Stimulated activated CD4-positive, alpha-beta T cell treated with anti-CD3 and anti-CD28 coated beads, Interleukin-12 subunit alpha, Interleukin-12 subunit beta, amount 100 ng/mL, for 4 hours (primary cell): ENCODE data around the gene ZNF844.
"Not testable (repeated sequence)": the region's sequence is repeated elsewhere in the genome, so short reads cannot be mapped to it uniquely, and the experiment has no call there.

Experiments
- DNase-seq: peaks from one replicate; pipeline ENCODE4 v3.0.0-alpha.2; 2020

Gene ZNF844

DNA sequence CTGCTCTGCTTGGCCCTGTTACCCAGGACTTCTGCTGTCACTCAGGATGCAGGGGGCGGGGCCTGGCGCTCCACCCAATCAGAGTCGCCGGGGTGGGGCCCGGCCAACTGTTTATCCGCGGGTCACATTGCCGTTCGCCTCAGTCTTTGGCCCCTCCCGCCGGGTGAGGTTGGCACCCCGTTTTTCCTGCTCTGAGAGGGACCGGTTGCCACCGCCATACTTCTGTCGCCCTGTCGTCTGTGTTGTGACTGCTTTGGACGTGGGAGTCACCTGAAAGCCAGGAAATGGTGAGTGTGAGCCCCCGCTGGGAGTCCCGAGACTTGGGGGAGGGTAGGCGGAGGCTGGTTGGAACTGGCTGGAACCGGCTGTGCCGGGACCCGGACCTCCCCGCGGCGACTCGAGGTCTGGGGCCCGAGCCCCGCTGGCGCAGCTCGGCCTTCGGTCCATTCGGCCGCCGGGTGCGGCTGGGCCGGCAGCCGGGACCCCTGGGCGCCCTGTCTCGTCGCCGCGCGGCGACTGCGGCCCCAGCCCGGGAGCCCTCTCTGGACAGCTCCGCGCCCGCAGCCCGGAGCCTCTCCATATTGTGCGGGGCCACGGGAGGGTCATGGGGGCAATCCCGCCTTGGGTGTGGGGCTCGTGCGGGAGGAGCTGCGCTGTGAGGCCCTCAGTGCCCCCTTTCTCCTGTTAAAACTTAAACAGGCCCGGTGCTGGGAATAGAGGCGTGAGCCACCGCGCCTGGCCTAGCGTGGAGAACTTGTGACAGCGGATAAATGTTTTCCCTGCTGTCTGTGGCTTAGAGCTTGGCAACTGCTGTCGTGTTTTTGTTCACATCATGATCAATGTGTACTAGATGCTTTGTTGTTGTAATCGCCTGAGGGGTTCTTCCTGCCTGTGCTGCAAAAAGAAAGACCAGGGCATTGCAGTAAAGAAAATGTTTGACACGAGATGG is at the start of gene ZNF844:
Gene ZNF844 (plus strand): TSS at position 142 of the 949 bp plus-strand sequence. CDS start 143 bp downstream, at position 285.
- DNase-seq, result peak; percentile 70

DNA sequence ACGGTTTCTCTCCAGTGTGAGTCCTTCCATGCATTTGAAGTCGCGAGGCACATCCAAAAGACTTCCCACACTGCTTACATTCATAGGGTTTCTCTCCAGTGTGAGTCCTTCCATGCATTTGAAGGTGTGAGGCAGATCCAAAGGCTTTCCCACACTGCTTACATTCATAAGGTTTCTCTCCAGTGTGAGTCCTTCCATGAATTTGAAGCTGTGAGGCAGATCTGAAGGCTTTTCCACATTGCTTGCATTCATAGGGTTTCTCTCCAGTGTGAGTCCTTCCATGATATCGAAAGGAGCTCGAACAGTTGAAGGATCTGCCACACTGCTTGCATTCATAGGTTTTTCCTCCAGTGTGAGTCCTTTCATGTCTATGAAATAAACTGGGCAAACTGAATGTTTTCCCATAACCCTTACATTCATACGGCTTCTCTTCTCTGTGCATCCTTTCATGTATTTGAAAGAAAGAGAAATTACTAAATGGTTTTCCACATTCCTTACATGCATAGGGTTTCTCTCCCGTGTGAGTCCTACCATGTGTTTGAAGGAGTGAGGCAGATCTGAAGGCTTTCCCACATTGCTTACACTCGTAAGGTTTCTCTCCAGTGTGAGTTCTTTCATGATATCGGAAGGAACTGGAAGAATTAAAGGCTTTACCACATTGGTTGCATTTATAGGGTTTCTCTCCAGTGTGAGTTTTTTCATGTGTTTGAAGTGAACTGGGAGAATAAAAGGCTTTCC is 49.3 kb upstream of the ZNF844 start:
- no peak for DNase-seq

DNA sequence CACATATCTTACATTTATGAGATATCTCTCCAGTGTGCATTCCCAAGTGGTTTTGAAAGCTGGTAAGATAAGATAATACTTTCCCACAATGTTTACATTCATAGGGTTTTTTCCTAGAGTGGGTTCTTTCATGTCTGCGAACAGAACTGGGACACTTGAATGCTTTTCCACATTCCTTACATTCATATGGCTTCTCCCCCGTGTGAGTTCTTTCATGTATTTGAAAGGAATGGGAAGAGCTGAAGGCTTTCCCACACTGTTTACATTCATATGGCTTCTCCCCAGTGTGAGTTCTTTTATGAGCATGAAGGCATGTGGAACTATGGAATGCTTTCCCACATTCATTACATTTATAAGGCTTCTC is 48.8 kb upstream of the ZNF844 start:
- no peak for DNase-seq

DNA sequence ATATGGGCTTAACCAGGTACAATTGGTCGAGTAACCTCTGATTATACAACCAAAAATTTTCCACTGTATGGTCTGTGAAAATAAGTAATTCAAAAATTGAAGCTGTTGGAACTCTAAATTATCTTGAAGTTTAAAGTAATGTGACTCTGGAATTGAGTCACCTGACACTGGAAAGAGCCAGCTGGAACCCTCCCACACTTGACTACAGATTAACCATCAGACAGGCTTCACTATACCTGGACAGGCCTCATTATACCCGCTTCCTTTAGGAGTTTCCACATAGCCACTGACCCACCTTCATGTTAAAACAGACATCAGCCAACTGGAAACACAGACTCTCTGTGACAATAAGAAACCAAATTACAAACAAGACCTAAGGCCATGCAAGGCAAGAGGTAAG is 30.3 kb upstream of the ZNF844 start:
- no peak for DNase-seq

DNA sequence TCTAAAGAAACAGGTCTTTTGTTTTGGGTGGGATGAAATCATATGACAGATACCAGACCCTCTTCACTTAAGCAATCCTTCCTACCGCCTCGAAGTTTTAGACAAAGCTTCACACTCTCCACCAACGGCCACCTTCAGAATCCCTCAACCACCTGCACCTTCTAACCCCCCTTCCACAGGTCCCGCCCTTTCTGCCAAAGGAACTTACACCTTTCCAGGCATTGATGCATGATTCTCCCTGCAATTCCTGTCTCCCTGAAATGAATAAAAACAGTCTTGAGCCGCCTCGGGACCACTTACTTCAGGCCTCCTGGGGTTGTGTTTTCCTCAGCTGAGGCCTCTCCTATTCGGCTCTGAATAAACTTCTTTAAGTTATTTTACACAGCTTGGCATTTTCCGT is 29.9 kb upstream of the ZNF844 start:
- no peak for DNase-seq

DNA sequence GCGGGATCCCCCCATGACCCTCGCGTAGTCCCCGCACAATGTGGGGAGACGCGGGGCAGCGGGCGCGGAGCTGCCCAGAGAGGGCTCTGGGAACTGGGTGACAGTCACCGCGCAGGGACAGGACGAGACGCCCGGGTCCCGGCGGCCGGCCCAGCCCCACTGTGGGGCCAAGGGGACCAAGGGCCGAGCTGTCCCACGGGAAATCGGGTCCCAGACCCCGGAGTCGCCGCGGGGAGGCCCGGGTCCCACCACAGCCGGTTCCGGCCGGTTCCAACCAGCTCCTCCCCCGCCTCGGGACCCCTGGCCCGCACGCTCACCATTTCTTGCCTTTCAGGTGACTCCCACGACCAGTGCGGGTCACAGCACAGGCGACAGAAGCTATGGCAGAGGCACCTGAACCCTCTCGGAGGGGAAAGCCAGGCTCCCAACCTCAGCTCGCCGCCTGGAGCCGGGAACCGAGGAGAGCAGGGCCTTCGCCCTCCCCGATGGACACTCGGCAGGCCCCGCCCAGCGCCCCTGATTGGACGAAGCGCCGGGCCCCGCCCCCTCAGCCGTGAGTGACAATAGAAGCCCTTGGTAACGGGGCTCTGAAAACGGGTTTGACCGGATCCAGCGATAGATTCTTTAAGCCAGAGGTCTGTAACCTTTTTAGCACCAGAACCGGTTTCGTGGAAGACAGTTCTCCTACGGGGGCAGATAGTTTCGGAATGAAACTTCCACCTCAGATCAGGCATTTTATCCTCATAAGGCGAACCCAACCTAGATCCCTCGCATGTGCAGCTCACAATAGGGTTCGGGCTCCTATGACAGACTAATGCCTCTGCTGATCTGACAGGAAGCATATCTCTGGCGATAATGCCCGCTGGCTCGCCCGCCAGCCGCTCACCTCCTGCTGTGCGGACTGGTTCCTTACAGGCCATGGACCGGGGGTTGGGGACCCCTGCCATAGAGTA is 29.0 kb upstream of the ZNF844 start, which contains the start of gene ZNF433:
Gene ZNF433 (minus strand): TSS at position 460 of the 953 bp plus-strand sequence. CDS start 140 bp downstream, at position 320.
- DNase-seq, result peak; percentile 74

DNA sequence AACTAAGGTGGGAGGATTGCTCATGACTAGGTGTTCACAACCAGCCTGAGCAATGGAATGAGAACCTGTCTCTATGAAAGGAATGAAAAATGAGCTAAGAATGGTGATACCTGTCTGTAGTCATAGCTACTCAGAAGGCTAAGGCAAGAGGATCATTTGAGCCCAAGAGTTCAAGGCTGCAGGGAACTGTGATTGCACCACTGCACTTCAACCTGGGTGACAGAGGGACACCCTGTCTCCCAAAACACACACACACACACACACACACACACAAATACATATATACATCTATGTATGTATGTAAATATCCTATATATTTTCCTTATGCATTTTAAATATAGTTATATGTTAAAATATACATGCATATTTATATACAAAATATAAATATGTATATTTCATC is 21.6 kb upstream of the ZNF844 start:
- DNase-seq, result no peak

DNA sequence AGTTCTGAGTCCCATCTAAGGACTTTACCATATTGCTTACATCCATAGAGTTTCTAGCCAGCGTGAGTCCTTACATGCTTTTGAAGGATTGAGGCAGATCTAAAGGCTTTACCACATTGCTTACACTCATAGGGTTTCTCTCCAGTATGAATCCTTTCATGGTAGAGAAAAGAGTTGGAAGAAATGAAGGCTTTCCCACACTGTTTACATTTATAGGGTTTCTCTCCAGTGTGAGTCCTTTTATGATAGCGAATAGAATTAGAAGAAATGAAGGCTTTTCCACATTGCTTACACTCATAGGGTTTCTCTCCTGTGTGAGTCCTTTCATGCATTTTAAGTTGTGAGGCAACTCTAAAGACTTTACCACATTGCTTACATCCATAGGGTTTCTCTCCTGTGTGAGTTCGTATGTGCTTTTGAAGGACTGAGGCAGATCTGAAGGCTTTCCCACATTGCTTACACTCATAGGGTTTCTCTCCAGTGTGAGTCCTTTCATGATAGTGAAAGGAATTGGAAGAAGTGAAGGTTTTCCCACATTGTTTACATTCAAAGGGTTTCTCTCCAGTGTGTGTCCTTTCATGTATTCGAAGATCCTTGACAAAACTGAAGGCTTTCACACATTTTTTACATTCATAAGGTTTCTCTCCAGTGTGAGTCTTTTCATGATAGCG is 20.6 kb upstream of the ZNF844 start:
- no peak for DNase-seq

DNA sequence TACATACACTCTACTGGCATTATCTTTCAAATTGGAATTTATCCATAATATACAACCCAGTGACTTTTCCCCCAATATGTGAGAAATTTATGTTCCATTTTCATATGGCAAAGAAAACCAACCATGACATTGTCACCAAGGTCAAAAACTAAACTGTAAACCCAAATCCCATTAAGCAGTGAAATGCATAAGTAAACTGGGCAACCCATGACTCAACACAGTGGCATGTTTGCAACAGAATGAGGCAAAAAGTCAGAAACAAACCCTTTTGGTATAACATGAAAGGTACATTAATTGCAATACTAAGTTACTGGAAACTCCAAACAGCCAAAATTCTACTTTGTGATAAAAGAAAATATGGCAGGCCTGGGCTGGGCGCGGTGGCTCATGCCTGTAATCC is 16.7 kb upstream of the ZNF844 start:
- DNase-seq, result no peak

DNA sequence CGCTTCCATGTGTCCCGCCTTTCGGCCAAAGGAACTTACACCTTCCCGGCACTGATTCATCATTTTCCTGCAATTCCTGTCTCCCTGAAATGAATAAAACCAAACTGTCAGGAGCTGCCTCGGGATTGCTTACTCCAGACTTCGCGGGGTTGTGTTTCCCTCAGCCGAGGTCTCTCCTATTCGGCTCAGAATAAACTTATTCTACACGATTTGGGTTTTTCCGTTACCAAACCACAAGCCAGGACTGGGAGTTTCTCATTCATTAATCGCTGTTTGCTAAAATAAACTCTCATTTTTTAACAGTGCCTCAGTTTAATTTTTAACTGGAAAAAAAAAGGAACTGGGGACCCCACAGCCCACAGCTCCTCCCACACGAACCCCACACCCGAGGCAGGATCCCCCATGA is 12.4 kb upstream of the ZNF844 start:
- DNase-seq, result no peak

DNA sequence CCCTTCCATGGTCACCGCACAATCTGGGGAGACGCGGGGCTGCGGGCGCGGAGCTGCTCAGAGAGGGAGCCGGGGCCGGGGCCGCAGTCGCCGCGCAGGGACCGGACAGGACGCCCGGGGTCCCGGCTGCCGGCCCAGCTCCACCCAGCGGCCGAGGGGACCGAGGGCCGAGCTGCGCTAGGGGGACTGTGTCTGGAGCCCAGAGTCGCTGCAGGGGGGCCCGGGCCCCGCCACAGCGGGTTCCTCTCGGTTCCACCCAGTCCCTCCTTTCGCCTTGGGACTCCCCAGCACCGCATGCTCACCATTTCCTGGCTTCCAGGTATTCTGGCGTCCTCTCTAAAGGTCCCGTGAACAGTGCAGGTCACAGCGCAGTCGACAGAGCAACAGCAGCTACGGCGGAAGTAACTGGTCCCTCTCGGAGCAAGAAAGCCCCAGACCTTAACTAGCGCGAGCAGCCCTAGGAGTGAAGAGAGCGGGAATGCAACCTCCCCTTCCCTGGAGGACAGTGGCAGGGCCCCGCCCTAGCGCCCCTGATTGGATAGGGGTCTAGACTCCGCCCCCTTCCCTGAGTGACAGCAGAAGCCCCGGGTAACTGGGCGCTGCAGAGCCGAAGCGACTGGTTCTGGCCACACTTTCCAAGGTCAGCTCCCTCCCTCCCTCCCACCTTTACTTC is 11.9 kb upstream of the ZNF844 start, which contains the start of gene ZNF878:
Gene ZNF878 (minus strand): TSS at position 465 of the 673 bp plus-strand sequence. CDS start 160 bp downstream, at position 305.
- DNase-seq, result peak; percentile 51

DNA sequence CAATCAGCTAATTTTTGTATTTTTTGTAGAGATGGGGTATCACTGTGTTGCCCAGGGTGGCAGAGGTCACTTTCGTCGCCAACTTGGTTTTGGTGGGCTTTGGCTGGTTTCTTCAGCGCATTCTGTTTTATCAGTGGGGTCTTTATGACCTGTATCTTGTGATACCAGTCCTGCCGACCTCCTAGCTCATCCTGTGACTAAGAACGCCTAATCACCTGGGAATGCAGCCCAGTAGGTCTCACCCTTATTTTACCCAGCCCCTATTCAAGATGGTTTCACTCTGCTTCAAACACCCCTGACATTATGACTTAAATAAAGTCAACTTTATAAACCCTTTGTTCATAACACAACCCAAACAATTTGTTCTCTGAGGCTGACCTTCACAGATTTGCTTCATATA is 8.7 kb upstream of the ZNF844 start:
- DNase-seq, result no peak

DNA sequence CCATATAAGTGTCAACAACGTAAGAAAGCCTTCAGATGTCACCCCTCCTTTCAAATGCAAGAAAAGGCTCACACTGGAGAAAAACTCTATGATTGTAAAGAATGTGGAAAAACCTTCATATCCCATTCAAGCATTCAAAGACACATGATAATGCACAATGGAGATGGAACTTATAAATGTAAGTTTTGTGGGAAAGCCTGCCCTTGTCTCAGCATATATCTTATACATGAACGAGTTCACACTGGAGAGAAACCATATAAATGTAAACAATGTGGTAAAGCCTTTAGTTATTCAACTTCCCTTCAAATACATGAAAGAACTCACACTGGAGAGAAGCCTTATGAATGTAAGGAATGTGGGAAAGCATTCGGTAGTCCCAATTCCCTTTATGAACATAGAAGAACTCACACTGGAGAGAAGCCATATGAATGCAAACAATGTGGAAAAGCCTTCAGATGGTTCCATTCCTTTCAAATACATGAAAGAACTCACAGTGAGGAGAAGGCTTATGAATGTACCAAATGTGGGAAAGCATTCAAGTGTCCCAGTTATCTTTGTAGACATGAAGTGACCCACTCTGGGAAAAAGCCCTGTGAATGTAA is 11.1 kb downstream of the ZNF844 start:
- DNase-seq, result no peak

DNA sequence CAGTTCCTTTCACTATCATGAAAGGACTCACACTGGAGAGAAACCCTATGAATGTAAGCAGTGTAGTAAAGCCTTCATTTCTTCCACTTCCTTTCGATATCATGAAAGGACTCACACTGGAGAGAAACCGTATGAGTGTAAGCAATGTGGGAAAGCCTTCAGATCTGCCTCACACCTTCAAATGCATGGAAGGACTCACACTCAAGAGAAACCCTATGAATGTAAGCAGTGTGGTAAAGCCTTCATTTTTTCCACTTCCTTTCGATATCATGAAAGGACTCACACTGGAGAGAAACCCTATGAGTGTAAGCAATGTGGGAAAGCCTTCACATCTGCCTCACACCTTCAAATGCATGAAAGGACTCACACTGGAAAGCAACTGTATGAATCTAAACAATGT is 11.8 kb downstream of the ZNF844 start:
- DNase-seq, result not testable (repeated sequence)

DNA sequence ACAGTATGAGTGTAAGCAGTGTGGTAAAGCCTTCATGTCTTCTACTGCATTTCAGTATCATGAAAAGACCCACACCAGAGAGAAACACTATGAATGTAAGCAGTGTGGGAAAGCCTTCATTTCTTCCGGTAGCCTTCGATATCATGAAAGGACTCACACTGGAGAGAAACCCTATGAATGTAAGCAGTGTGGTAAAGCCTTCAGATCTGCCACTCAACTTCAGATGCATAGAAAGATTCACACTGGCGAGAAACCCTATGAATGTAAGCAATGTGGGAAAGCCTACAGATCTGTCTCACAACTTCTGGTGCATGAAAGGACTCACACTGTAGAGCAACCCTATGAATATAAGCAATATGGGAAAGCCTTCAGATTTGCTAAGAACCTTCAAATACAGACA is 12.8 kb downstream of the ZNF844 start:
- no peak for DNase-seq

DNA sequence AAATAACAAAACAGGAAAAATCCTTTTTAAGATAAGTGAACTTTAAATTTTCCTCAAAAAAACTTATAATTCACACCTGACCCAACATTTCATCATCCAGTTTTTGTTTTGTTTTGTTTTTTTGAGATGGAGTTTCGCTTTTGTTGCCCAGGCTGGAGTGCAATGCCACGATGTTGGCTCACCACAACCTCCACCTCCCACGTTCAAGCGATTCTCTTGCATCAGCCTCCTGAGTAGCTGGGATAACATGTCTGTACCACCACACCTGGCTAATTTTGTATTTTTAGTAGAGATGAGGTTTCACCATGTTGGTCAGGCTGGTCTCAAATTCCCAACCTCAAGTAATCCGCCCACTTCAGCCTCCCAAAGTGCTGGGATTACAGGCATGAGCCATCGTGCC is 18.8 kb downstream of the ZNF844 start:
- DNase-seq, result not testable (repeated sequence)

DNA sequence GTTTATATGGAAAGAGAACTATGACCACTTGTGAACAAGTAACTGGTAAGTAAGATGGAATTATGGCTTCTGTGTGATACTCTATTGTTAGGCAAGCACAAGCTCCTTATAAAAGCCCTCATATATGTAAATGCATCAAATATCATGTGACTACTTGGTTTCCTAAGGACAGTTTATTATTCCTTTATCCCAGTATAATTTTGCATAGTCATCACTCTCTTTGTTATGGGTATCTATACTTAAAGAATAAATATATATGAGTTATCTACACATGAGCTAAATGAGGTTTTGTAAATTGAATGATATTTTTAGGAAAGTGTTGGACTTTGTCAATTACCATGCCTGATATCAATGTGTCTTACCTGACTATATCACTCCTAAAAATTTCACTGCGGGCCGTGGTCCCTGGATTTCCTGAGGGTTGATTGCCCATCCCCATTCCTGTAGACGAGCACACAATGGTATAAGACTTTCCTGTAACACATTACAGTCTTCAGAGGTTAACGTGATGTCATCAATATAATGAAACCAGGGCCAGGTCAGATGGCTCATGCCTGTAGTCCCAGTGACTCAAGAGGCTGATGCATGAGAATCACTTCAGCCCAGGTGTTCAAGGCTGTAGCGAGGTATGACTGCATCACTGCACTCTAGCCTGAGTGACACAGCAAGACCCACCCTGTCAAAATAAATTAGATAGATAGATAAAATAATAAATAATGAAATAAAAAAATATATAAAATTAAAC is 20.7 kb downstream of the ZNF844 start:
- DNase-seq, result no peak

DNA sequence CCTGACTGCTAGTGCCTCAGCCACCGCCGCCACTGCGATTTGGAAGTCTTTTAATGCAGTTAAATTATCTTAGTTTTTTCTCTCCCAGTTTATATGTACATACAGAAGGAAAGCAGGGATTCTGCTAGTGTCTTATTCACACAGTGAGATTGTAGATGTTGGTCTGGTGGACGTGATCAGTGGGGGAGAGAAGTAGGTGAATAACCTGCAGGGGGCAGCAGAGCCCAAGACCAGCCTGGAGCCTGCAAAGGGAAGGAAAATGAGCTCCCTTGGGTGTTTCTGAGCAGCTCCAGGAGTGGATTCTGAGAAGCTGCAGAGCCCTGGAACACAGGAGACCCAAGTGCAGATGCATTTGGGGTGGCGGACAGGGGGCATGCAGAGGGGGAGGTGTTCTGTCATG is 26.3 kb downstream of the ZNF844 start:
- DNase-seq, result peak; percentile 69

DNA sequence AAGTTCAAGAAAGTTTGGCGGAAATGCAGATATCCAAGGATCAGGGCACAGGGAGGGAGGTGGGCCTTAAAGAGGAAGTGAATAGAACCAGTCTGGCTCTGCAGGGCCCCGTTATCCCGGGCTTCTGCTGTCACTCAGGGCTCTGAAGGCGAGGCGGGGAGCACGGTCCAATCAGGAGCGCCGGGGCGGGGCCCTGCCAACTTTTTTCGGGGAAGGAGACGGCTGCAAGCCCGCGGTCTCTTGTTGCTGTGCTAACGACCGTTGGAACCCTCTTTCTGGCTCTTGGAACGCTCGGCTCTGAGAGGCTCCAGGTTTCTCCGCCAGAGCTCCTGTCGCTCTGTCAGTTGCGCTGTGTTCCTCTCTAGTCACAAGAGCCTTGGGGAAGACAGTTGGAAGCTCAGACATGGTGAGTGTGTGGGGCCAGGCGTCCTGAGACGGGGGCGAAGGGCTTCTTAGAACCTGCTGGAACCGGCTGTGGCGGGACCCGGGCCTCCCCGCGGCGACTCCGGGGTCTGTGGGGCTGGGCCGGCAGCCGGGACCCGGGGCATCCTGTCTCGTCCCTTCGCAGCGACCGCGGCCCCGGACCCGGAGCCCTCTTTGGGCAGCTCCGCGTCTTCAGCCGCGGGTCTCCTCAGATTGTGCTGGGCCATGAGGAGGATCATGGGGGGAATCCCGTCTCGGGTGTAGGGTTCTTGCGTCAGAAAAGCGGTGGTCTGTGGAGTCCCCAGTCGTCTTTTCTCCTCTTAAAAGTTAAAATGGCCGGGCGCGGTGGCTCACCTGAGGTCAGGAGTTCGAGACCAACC is 27.7 kb downstream of the ZNF844 start:
- DNase-seq, result peak; percentile 66
